Spleen (tissue), 7 donors: ENCODE measurements around the gene SELENOM.

Experiments
- POLR2A ChIP-seq, 3 donors: fragments of 450-650 bp; IDR thresholded peaks; one replicate each; pipeline ENCODE4 v1.5.1; 2017; ENCODE audit warnings: antibody characterized with exemption in 3 of 3, mild to moderate bottlenecking in 1 of 3
- TF ChIP-seq, protein P1 (sequence below), 11 experiments: fragments of 200-600 bp in 7 of 11; fragments of 450-650 bp in 4 of 11; sonication (generic) in 4 of 11; IDR thresholded peaks in 8 of 11; conservative IDR thresholded peaks in 3 of 11; 1 replicate in 7 of 11; 2 replicates in 4 of 11; pipeline versions ENCODE4 v1.4.0 to v1.8.0; 2016 to 2021; ENCODE audit warnings: antibody characterized with exemption in 11 of 11, inconsistent platforms in 4 of 11, mild to moderate bottlenecking in 1 of 11
- donor health status: DM: no; HTN: no; CAD: no; lungs with moderate emphysema.
- donor health status: DM: no; HTN: no; CAD: no.
- donor health status: DM: no; HTN: no; CAD: no.

DNA sequence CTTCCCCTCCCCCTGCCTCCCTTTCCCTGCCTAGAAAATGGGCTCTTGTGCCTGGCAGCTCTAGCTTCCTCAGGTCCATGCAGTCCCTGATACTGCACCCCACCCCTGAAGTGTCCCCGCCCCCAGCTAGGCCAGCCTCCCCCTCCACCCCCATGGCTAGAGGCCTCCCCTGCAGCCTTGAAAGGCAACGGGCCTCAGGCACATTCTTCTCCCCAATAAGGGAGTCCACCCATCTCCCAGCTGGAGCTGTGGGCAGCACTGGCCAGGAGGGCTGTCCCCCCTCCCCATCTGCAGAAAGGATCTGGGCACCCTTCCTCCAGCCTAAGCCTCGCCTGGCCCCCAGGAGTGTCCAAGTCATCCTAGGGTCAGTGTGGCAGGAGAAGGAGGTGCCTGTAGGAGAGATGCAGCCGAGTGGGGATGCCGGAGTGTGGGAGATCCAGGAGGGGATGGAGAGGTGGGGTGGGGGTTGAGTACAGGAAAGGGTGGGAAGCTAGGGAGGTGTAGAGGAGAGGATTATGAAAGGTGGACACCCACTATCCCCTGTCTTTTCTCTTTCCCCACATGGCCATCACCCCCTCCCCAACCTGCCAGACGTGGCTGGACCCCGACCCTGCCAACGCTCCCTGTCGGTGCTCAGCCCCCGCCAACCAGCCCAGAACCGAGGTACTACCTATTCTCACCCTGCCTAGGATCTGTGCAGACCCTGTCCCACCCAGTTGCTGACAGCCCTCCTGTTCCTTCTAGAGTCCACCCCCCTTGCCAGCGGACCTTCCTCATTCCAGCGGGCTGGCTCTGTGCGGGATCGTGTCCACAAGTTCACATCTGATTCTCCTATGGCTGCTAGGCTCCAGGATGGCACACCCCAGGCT lies 16.9 kb downstream of the SELENOM start:
- TF ChIP-seq, protein P1, sequence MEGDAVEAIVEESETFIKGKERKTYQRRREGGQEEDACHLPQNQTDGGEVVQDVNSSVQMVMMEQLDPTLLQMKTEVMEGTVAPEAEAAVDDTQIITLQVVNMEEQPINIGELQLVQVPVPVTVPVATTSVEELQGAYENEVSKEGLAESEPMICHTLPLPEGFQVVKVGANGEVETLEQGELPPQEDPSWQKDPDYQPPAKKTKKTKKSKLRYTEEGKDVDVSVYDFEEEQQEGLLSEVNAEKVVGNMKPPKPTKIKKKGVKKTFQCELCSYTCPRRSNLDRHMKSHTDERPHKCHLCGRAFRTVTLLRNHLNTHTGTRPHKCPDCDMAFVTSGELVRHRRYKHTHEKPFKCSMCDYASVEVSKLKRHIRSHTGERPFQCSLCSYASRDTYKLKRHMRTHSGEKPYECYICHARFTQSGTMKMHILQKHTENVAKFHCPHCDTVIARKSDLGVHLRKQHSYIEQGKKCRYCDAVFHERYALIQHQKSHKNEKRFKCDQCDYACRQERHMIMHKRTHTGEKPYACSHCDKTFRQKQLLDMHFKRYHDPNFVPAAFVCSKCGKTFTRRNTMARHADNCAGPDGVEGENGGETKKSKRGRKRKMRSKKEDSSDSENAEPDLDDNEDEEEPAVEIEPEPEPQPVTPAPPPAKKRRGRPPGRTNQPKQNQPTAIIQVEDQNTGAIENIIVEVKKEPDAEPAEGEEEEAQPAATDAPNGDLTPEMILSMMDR (IDR thresholded peaks at IDR 0.05 in 8 of 11, conservative IDR thresholded peaks at IDR 0.05 in 3 of 11), result no peak
- TF ChIP-seq POLR2A (IDR thresholded peaks at IDR 0.05), result no peak
